22Rv1 (cell line): ENCODE data around the gene COG3.
A peak's percentile ranks its signal among the peaks of the same experiment; 100 is the strongest.

Experiments used
- H3K27ac ChIP-seq: fragments of 450-650 bp; 2 replicates; pipeline ENCODE4 v1.5.1; 2017
- ZFX ChIP-seq: fragments of 450-650 bp; IDR thresholded peaks from 2 replicates; pipeline ENCODE4 v1.6.1; 2017; ENCODE audit warnings: antibody characterized with exemption, borderline replicate concordance
- TF ChIP-seq, protein P1 (sequence below): fragments of 450-650 bp; IDR thresholded peaks from 2 replicates; pipeline ENCODE4 v1.5.1; 2017; ENCODE audit warnings: mild to moderate bottlenecking

Gene COG3

GRCh38 chr13:45422731-45423292, 41.9 kb upstream of the COG3 start:
- TF ChIP-seq ZFX, result no peak
- TF ChIP-seq, protein P1, sequence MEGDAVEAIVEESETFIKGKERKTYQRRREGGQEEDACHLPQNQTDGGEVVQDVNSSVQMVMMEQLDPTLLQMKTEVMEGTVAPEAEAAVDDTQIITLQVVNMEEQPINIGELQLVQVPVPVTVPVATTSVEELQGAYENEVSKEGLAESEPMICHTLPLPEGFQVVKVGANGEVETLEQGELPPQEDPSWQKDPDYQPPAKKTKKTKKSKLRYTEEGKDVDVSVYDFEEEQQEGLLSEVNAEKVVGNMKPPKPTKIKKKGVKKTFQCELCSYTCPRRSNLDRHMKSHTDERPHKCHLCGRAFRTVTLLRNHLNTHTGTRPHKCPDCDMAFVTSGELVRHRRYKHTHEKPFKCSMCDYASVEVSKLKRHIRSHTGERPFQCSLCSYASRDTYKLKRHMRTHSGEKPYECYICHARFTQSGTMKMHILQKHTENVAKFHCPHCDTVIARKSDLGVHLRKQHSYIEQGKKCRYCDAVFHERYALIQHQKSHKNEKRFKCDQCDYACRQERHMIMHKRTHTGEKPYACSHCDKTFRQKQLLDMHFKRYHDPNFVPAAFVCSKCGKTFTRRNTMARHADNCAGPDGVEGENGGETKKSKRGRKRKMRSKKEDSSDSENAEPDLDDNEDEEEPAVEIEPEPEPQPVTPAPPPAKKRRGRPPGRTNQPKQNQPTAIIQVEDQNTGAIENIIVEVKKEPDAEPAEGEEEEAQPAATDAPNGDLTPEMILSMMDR, result no peak
- peak overlapping the region; percentile 41 for H3K27ac ChIP-seq

GRCh38 chr13:45426056-45426841, 38.5 kb upstream of the COG3 start:
- peak overlapping the region; percentile 35; the same call in 1 of the 2 replicates for H3K27ac ChIP-seq

- peak overlapping the region; percentile 17; the same call in 1 of the 2 replicates for H3K27ac ChIP-seq
- TF ChIP-seq, protein P1, result no peak
- TF ChIP-seq ZFX, result no peak
These were observed 31.9 kb upstream of the COG3 start for GRCh38 chr13:45432737-45433380.

DNA sequence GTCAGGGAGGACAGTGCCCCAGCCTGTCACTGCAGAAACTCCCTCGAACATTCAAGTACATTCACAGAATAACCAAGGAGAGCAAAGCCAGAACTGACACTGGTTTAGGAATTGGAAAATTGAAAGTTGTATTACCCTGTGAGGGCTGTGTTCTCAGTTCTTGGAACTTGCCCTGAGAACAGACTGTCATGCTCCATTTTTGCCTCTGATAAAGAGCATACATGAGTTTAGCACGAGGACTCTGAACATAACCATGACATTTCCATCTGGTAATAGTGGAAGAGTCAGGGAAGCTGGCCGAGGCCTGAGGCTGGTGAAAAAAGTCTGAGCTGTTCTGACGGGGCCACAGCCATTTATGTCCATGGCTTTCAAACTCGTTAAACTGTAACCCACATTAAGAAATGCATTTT, 31.4 kb upstream of the COG3 start:
- TF ChIP-seq, protein P1, result no peak
- TF ChIP-seq ZFX, result no peak
- peak overlapping the region; percentile 17; the same call in 1 of the 2 replicates for H3K27ac ChIP-seq

- H3K27ac ChIP-seq, result peak overlapping the region; percentile 69
- TF ChIP-seq, protein P1, result no peak
- no peak for TF ChIP-seq ZFX
These were observed 30.0 kb upstream of the COG3 start for GRCh38 chr13:45434556-45435371.

DNA sequence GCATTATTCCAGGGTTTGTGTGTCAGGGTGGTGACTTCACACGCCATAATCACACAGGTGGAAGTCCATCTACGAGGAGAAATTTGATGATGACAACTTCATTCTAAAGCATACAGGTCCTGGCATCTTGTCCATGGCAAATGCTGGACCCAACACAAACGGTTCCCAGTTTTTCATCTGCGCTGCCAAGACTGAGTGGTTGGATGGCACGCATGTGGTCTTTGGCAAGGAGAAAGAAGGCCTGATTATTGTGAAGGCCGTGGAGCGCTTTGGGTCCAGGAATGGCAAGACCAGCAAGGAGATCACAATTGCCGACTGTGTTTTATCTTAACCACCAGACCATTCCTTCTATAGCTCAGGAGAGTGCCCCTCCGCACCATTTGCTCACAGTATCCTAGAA, 28.4 kb upstream of the COG3 start:
- no peak overlapping the region for H3K27ac ChIP-seq
- TF ChIP-seq ZFX, result no peak
- TF ChIP-seq, protein P1, result no peak

DNA sequence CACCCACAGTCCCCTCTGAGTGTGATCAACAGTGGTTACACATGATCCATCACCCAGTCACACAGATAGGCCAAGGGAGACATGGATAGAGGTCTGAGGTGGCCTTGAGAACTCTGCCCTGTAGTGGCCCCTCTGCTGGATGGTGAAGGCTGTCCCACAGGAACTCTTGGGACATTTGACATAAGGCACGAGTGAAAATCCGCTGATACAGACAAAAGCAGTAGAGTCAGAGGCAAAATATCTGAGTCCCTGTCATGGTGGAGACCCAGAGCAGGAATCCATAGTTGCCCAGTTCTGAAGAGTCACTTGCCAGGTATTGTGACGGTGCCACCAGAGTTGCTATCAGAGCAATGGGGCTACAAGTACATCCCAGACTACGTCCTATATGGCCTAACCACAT, 27.8 kb upstream of the COG3 start:
- TF ChIP-seq, protein P1, result no peak
- no peak for TF ChIP-seq ZFX
- H3K27ac ChIP-seq, result no peak overlapping the region
